GM12878 (cell line): ENCODE data around the gene EIF3M. TPM values are rescaled to one million over a fixed set of nuclear protein-coding genes. Genes with fewer than 3 reads are reported as not detected.

ENCODE experiments used
- ATAC-seq: fragments of 200-7000 bp; cut with Tn5 transposase; 3 replicates; pipeline ENCODE4 v1.9.1; 2020; ENCODE audit warnings: mild to moderate bottlenecking, moderate library complexity
- BruUV-seq: library from RNA; stranded (reverse); fragments of 400-500 nt; replicated peaks from 2 replicates; lab custom pipeline; 2021; lab: Mats Ljungman, UMichigan
- CTCF ChIA-PET: fragments of 300-600 bp; sonication (Branson Sonifier 250); formaldehyde crosslinking; extraction: SDS; loops from one replicate; lab custom pipeline; 2021; ENCODE audit warnings: inconsistent platforms; lab: Yijun Ruan, JAX
- POLR2A ChIA-PET: fragments of 350-600 bp; formaldehyde crosslinking; extraction: SDS; loops from one replicate; lab custom pipeline; 2021; ENCODE audit warnings: inconsistent platforms; lab: Charles Lee
- RAD21 ChIA-PET: fragments of 300-600 bp; sonication (Branson Sonifier 250); formaldehyde crosslinking; loops from one replicate; lab custom pipeline; 2023; ENCODE audit warnings: antibody characterized with exemption; ENCODE audit not compliant: unreplicated experiment; lab: Charles Lee
- SMC1A ChIA-PET: fragments of 300-600 bp; sonication (Branson Sonifier 250); formaldehyde crosslinking; loops from one replicate; lab custom pipeline; 2023; ENCODE audit not compliant: unreplicated experiment, uncharacterized antibody; lab: Charles Lee
- DNase-seq: peaks from one replicate; pipeline ENCODE4 v3.0.0-alpha.2; 2011; ENCODE audit warnings: low read depth, low spot score
- FAIRE-seq: peaks from 3 replicates; lab custom pipeline; 2011; peaks lifted over from hg19 to GRCh38; lab: Jason Lieb, UNC
- H2AFZ ChIP-seq: 2 replicates; pipeline ENCODE4 v1.6.0; 2011; ENCODE audit warnings: low read depth, low read length, control low read depth; ENCODE audit not compliant: control insufficient read depth
- H3K27ac ChIP-seq: 2 replicates; pipeline ENCODE4 v1.5.1; 2011; ENCODE audit warnings: control low read depth; ENCODE audit not compliant: control insufficient read depth, insufficient read depth
- H3K27me3 ChIP-seq, 2 experiments: replicated peaks in 1 of 2; 2 replicates each; pipeline versions ENCODE4 v1.6.0 to v1.6.1; 2011; ENCODE audit warnings: low read length in 1 of 2; ENCODE audit not compliant: control insufficient read depth in 2 of 2, insufficient read depth in 2 of 2
- H3K36me3 ChIP-seq, 2 experiments: 2 replicates each; pipeline ENCODE4 v1.5.1; 2011; ENCODE audit warnings: low read length in 1 of 2; ENCODE audit not compliant: control insufficient read depth in 2 of 2, insufficient read depth in 2 of 2
- H3K4me1 ChIP-seq: 2 replicates; pipeline ENCODE4 v1.6.1; 2011; ENCODE audit warnings: mild to moderate bottlenecking, low read length, moderate library complexity, mixed read lengths; ENCODE audit not compliant: control insufficient read depth, insufficient read depth
- H3K4me2 ChIP-seq: 2 replicates; pipeline ENCODE4 v1.6.0; 2011; ENCODE audit warnings: control low read depth; ENCODE audit not compliant: control insufficient read depth, insufficient read depth
- H3K4me3 ChIP-seq: fragments of 200-600 bp; sonication (generic); 2 replicates; pipeline ENCODE4 v1.5.1; 2016
- H3K79me2 ChIP-seq: 2 replicates; pipeline ENCODE4 v1.6.0; 2011; ENCODE audit warnings: low read length; ENCODE audit not compliant: control insufficient read depth, insufficient read depth
- H3K9ac ChIP-seq: 2 replicates; pipeline ENCODE4 v1.8.0; 2011; ENCODE audit warnings: low read length, control low read depth, mixed read lengths; ENCODE audit not compliant: control insufficient read depth, insufficient read depth
- H3K9me3 ChIP-seq: replicated peaks from 3 replicates; pipeline ENCODE4 v1.5.1; 2011; ENCODE audit warnings: mild to moderate bottlenecking, low read length; ENCODE audit not compliant: control insufficient read depth, insufficient read depth
- H4K20me1 ChIP-seq: 2 replicates; pipeline ENCODE4 v1.6.0; 2011; ENCODE audit not compliant: control insufficient read depth, insufficient read depth
- CHD1 ChIP-seq: IDR thresholded peaks from 2 replicates; pipeline ENCODE4 v1.6.1; 2012; ENCODE audit warnings: low read depth, low read length, improper control_type of control experiment
- MEF2B ChIP-seq: fragments of 450-650 bp; IDR thresholded peaks from 2 replicates; pipeline ENCODE4 v1.6.1; 2018; ENCODE audit warnings: mild to moderate bottlenecking, moderate library complexity; ENCODE audit not compliant: partially characterized antibody, poor library complexity, severe bottlenecking
- PAX5 ChIP-seq: IDR thresholded peaks from 2 replicates; pipeline ENCODE4 v1.6.1; 2011; ENCODE audit warnings: low read depth, low read length, borderline replicate concordance
- YY1 ChIP-seq: IDR thresholded peaks from 2 replicates; pipeline ENCODE4 v1.6.1; 2011; ENCODE audit warnings: low read depth, mild to moderate bottlenecking, low read length
- in situ Hi-C: fragments of 300-500 bp; cut with MboI; formaldehyde crosslinking; loops from 9 replicates; pipeline ENCODE4 v1.14.3; 2018; ENCODE audit warnings: mixed read lengths
- intact Hi-C: fragments of 100-400 bp; cut with micrococcal nuclease; formaldehyde crosslinking; loops from one replicate; pipeline ENCODE4 v1.14.2; 2022; ENCODE audit not compliant: unreplicated experiment
- polyA plus RNA-seq, 11 experiments: library from polyadenylated mRNA; depleted of rRNA in 4 of 11; unstranded in 6 of 11; stranded (reverse) in 5 of 11; fragments of >200 nt; fragmentation: Nextera tagmentation in 4 of 11; fragmentation: Illumina TruSeq in 1 of 11; extraction: Ambion mirVana in 4 of 11; extraction: Trizol in 1 of 11; gene quantifications; 1 replicate in 1 of 11; 2 replicates in 10 of 11; pipeline versions ENCODE4 v1.2.1 to v1.2.3, GENCODE V29; 2011 to 2016; ENCODE audit warnings: inconsistent platforms in 2 of 11, missing spikeins in 2 of 11, low read depth in 1 of 11
- total RNA-seq, 4 experiments: library from RNA; depleted of rRNA in 3 of 4; stranded (reverse); fragments of >200 nt in 3 of 4; fragmentation: Illumina TruSeq in 1 of 4; extraction: Trizol in 1 of 4; gene quantifications; 2 replicates each; pipeline versions ENCODE4 v1.2.1 to v1.2.3, GENCODE V29; 2013 to 2021
- TF ChIP-seq, protein P1 (sequence below): IDR thresholded peaks from 2 replicates; pipeline ENCODE4 v1.6.1; 2012; ENCODE audit warnings: low read length, inconsistent platforms
- TF ChIP-seq, protein P2 (sequence below): fragments of 450-650 bp; IDR thresholded peaks from 2 replicates; pipeline ENCODE4 v1.6.1; 2018; ENCODE audit warnings: borderline replicate concordance, mild to moderate bottlenecking; ENCODE audit not compliant: partially characterized antibody
- TF ChIP-seq, protein P3 (sequence below): IDR thresholded peaks from 2 replicates; pipeline ENCODE4 v1.6.1; 2012; ENCODE audit warnings: low read depth, low read length, improper control_type of control experiment
- TF ChIP-seq, protein P4 (sequence below), 3 experiments: IDR thresholded peaks in 2 of 3; conservative IDR thresholded peaks in 1 of 3; 2 replicates each; pipeline ENCODE4 v1.5.1; 2011; ENCODE audit warnings: low read depth in 3 of 3, low read length in 3 of 3, mild to moderate bottlenecking in 3 of 3, control low read depth in 2 of 3, moderate library complexity in 2 of 3, inconsistent platforms in 1 of 3, mixed read lengths in 1 of 3; ENCODE audit not compliant: control insufficient read depth in 2 of 3, insufficient read depth in 1 of 3; ENCODE audit errors: extremely low read depth in 1 of 3

Gene EIF3M
- total and polyA plus RNA-seq, 10 of the 15 experiments (the other 5 are each of a cell fraction or from before 2014, with no cell fraction given): 392 to 1,205 (median 593) TPM

DNA sequence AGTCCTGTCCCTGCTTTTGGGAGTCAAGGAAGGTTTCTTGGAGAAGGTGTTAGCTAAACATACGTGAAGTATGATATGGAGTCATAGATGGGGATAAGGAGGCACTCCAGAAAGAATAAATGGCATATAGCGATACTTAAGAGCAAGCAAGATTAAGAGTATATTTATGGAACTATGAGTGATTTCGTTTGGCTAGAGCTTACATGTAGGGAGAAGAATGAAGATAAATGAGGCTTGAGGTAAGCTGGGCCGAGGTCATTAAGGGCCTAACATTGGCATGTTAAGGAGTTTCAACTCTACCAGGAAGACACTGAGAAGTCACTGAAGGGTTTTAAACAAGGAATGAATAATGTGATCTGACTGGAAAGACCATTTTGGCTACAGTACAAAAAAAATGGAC is 33.3 kb downstream of the EIF3M start (continued):
- no peak for TF ChIP-seq PAX5
- TF ChIP-seq, protein P1, sequence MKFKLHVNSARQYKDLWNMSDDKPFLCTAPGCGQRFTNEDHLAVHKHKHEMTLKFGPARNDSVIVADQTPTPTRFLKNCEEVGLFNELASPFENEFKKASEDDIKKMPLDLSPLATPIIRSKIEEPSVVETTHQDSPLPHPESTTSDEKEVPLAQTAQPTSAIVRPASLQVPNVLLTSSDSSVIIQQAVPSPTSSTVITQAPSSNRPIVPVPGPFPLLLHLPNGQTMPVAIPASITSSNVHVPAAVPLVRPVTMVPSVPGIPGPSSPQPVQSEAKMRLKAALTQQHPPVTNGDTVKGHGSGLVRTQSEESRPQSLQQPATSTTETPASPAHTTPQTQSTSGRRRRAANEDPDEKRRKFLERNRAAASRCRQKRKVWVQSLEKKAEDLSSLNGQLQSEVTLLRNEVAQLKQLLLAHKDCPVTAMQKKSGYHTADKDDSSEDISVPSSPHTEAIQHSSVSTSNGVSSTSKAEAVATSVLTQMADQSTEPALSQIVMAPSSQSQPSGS: no peak
- TF ChIP-seq, protein P2, sequence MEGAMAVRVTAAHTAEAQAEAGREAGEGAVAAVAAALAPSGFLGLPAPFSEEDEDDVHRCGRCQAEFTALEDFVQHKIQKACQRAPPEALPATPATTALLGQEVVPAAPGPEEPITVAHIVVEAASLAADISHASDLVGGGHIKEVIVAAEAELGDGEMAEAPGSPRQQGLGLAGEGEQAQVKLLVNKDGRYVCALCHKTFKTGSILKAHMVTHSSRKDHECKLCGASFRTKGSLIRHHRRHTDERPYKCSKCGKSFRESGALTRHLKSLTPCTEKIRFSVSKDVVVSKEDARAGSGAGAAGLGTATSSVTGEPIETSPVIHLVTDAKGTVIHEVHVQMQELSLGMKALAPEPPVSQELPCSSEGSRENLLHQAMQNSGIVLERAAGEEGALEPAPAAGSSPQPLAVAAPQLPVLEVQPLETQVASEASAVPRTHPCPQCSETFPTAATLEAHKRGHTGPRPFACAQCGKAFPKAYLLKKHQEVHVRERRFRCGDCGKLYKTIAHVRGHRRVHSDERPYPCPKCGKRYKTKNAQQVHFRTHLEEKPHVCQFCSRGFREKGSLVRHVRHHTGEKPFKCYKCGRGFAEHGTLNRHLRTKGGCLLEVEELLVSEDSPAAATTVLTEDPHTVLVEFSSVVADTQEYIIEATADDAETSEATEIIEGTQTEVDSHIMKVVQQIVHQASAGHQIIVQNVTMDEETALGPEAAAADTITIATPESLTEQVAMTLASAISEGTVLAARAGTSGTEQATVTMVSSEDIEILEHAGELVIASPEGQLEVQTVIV: no peak

DNA sequence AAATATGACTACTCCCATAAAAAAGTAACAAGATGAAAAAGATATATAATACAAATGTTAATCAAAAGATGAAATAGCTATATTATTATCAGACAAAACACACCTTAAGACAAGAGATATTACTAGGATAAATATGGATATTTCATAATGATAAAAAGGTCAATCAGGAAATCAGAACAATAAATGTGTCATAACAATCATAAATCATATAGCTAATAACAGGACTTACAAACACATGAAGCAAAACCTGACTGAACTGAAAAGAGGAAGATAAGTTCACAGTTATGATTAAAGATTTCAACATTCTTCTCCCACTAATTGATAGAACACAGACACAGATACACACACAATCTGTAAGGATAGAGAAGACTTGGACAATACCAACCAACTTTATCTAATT is 47.2 kb downstream of the EIF3M start:
- Histone ChIP-seq H3K27ac (no peak overlapping the region), H3K36me3 (no peaks in the 10 kb centered on the region), H3K4me3 (no peak overlapping the region), H4K20me1 (no peaks in the 10 kb centered on the region), H3K9ac (no peak overlapping the region), H3K4me1 (no peaks in the 10 kb centered on the region), H3K4me2 (no peak overlapping the region), H3K27me3 (no peaks in the 10 kb centered on the region), H3K79me2 (no peaks in the 10 kb centered on the region), H3K9me3 (no peaks in the 10 kb centered on the region), H2AFZ (no peak overlapping the region)
- intact Hi-C loops (no loop called here), in situ Hi-C loops (no loop called here)
- ChIA-PET SMC1A (interaction anchor here (1.0 kb wide), 1 partner anchor 19 kb away, joined by 6 read pairs; no protein-coding TSS in a partner anchor), CTCF (no interaction called here), POLR2A (no interaction called here), RAD21 (no interaction called here)
- BruUV-seq: no TSS peak
- FAIRE-seq (peak; percentile 44), DNase-seq (no peak), ATAC-seq (no peak)
- TF ChIP-seq CHD1 (no peak), YY1 (no peak), MEF2B (no peak)
- TF ChIP-seq, protein P3, sequence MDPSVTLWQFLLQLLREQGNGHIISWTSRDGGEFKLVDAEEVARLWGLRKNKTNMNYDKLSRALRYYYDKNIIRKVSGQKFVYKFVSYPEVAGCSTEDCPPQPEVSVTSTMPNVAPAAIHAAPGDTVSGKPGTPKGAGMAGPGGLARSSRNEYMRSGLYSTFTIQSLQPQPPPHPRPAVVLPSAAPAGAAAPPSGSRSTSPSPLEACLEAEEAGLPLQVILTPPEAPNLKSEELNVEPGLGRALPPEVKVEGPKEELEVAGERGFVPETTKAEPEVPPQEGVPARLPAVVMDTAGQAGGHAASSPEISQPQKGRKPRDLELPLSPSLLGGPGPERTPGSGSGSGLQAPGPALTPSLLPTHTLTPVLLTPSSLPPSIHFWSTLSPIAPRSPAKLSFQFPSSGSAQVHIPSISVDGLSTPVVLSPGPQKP: no peak
- TF ChIP-seq, protein P4, sequence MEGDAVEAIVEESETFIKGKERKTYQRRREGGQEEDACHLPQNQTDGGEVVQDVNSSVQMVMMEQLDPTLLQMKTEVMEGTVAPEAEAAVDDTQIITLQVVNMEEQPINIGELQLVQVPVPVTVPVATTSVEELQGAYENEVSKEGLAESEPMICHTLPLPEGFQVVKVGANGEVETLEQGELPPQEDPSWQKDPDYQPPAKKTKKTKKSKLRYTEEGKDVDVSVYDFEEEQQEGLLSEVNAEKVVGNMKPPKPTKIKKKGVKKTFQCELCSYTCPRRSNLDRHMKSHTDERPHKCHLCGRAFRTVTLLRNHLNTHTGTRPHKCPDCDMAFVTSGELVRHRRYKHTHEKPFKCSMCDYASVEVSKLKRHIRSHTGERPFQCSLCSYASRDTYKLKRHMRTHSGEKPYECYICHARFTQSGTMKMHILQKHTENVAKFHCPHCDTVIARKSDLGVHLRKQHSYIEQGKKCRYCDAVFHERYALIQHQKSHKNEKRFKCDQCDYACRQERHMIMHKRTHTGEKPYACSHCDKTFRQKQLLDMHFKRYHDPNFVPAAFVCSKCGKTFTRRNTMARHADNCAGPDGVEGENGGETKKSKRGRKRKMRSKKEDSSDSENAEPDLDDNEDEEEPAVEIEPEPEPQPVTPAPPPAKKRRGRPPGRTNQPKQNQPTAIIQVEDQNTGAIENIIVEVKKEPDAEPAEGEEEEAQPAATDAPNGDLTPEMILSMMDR (IDR thresholded peaks at IDR 0.05 in 2 of 3, conservative IDR thresholded peaks at IDR 0.05 in 1 of 3; ENCODE audit: control insufficient read depth in 2 of 3, extremely low read depth in 1 of 3, insufficient read depth in 1 of 3, low read depth in 3 of 3, low read length in 3 of 3): no peak
